HEK293 (cell line): Measurements from ENCODE around the gene HNRNPA0.

Source experiments
- BCL11A ChIP-seq: fragments of 450-650 bp; formaldehyde crosslinking; IDR thresholded peaks from 2 replicates; pipeline ENCODE4 v1.5.1; 2016; ENCODE audit warnings: low read depth, missing biosample characterization, missing genetic modification characterization
- KLF7 ChIP-seq: fragments of 450-650 bp; formaldehyde crosslinking; IDR thresholded peaks from 2 replicates; pipeline ENCODE4 v1.5.1; 2016; ENCODE audit warnings: missing biosample characterization, missing genetic modification characterization, borderline replicate concordance
- ZNF157 ChIP-seq: fragments of 450-650 bp; formaldehyde crosslinking; IDR thresholded peaks from 2 replicates; pipeline ENCODE4 v1.5.1; 2016; ENCODE audit warnings: missing biosample characterization, missing genetic modification characterization
- ZNF571 ChIP-seq: fragments of 450-650 bp; formaldehyde crosslinking; IDR thresholded peaks from 2 replicates; pipeline ENCODE4 v1.5.0; 2017; ENCODE audit warnings: missing biosample characterization, missing genetic modification characterization
- ZNF621 ChIP-seq: fragments of 450-650 bp; formaldehyde crosslinking; IDR thresholded peaks from 2 replicates; pipeline ENCODE4 v1.5.1; 2017; ENCODE audit warnings: missing biosample characterization, missing genetic modification characterization
- TF ChIP-seq, protein P1 (sequence below): fragments of 450-650 bp; formaldehyde crosslinking; IDR thresholded peaks from 2 replicates; pipeline ENCODE4 v1.5.1; 2016; ENCODE audit warnings: missing biosample characterization, missing genetic modification characterization

DNA sequence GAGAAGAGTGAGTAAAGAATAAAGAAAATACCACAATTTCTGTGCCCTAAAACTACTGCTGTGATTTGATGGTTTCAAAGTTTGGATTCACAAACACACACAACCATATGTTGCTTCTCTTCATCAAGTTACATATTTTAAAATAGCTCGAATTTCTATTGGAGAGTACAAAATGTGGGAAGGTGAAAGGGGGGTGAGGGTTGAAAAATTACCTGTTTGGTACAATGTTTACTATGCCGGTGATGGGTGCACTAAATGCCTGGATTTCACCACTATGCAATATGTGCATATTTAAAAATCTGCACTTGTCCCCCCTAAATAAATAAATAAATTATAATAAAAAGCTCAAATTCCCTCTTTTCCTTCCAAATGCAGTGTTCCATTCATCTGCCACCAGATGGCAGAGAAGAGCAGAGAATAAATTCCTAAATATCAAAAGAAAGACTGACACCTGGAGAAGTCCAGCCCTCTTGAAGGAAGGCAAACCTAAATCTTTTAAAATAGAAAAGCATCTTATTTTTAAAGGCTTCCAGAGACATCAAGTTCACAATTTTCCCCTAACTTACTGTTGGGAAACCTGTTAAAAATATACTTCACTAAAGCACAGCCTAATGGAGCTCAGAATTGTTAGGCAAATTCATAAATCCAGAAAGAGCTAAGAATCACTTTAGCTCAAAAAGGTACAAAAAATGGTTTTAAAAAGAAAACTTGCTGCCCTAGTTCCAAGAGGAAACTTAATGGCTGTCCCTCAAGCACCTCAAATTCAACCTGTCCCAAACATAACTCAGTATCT, 24.8 kb upstream of the HNRNPA0 start:
- no peak for TF ChIP-seq ZNF157 (tag by site-specific recombination)
- TF ChIP-seq ZNF621 (tag by site-specific recombination) = no peak
- TF ChIP-seq, protein P1, sequence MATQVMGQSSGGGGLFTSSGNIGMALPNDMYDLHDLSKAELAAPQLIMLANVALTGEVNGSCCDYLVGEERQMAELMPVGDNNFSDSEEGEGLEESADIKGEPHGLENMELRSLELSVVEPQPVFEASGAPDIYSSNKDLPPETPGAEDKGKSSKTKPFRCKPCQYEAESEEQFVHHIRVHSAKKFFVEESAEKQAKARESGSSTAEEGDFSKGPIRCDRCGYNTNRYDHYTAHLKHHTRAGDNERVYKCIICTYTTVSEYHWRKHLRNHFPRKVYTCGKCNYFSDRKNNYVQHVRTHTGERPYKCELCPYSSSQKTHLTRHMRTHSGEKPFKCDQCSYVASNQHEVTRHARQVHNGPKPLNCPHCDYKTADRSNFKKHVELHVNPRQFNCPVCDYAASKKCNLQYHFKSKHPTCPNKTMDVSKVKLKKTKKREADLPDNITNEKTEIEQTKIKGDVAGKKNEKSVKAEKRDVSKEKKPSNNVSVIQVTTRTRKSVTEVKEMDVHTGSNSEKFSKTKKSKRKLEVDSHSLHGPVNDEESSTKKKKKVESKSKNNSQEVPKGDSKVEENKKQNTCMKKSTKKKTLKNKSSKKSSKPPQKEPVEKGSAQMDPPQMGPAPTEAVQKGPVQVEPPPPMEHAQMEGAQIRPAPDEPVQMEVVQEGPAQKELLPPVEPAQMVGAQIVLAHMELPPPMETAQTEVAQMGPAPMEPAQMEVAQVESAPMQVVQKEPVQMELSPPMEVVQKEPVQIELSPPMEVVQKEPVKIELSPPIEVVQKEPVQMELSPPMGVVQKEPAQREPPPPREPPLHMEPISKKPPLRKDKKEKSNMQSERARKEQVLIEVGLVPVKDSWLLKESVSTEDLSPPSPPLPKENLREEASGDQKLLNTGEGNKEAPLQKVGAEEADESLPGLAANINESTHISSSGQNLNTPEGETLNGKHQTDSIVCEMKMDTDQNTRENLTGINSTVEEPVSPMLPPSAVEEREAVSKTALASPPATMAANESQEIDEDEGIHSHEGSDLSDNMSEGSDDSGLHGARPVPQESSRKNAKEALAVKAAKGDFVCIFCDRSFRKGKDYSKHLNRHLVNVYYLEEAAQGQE (tag by site-specific recombination) = no peak
- no peak for TF ChIP-seq KLF7 (tag by site-specific recombination)
- no peak for TF ChIP-seq BCL11A (tag by site-specific recombination)
- no peak for TF ChIP-seq ZNF571
